ES-I3 (cell line): Measurements from ENCODE around the gene NLRP8.
"Not testable (repeated sequence)": the region's sequence is repeated elsewhere in the genome, so short reads cannot be mapped to it uniquely, and the experiment has no call there.

Experiments
- H3K36me3 ChIP-seq: 2 replicates; pipeline ENCODE4 v1.6.1; 2013; ENCODE audit warnings: mild to moderate bottlenecking, low read length, control low read depth, moderate library complexity; ENCODE audit not compliant: insufficient read depth
- H3K4me1 ChIP-seq: 2 replicates; pipeline ENCODE4 v1.6.1; 2013; ENCODE audit warnings: mild to moderate bottlenecking, control low read depth, low read length; ENCODE audit not compliant: insufficient read depth
- H3K9ac ChIP-seq: 2 replicates; pipeline ENCODE4 v1.6.1; 2013; ENCODE audit warnings: low read depth, mild to moderate bottlenecking, low read length, moderate library complexity
- H3K9me3 ChIP-seq: 2 replicates; pipeline ENCODE4 v1.6.1; 2013; ENCODE audit warnings: mild to moderate bottlenecking, low read length, moderate library complexity; ENCODE audit not compliant: control insufficient read depth, insufficient read depth

Gene NLRP8

GRCh38 chr19:55947532-55947931 lies at the start of gene NLRP8:
NLRP8 (plus strand) TSS chr19:55947832.
- Histone ChIP-seq H3K9me3 (no peaks in the 10 kb centered on the region), H3K36me3 (no peaks in the 10 kb centered on the region), H3K4me1 (no peaks in the 10 kb centered on the region), H3K9ac (no peak within 1 kb of the TSS)

- H3K36me3 ChIP-seq: no peaks in the 10 kb centered on the region
- no peaks in the 10 kb centered on the region for H3K4me1 ChIP-seq
- H3K9me3 ChIP-seq: no peaks in the 10 kb centered on the region
These were observed 48.7 kb upstream of the NLRP8 start for GRCh38 chr19:55898911-55899310.

GRCh38 chr19:55901369-55902079 lies 46.1 kb upstream of the NLRP8 start:
- no peak overlapping the region for H3K9ac ChIP-seq
- no peaks in the 10 kb centered on the region for H3K36me3 ChIP-seq
- no peaks in the 10 kb centered on the region for H3K4me1 ChIP-seq
- no peaks in the 10 kb centered on the region for H3K9me3 ChIP-seq

More at GRCh38 chr19:55898911-55899310, 48.7 kb upstream of the NLRP8 start:
- H3K9ac ChIP-seq: no peak overlapping the region

GRCh38 chr19:55902080-55902751 lies 45.4 kb upstream of the NLRP8 start:
- Histone ChIP-seq H3K4me1 (no peaks in the 10 kb centered on the region), H3K9ac (no peak overlapping the region), H3K9me3 (no peaks in the 10 kb centered on the region), H3K36me3 (no peaks in the 10 kb centered on the region)

- Histone ChIP-seq H3K9ac (no peak overlapping the region), H3K9me3 (no peaks in the 10 kb centered on the region), H3K4me1 (no peaks in the 10 kb centered on the region), H3K36me3 (no peaks in the 10 kb centered on the region)
These were observed 40.3 kb upstream of the NLRP8 start for GRCh38 chr19:55907286-55907685.

GRCh38 chr19:55907746-55908145 lies 39.9 kb upstream of the NLRP8 start:
- Histone ChIP-seq H3K9ac (no peak overlapping the region), H3K9me3 (no peaks in the 10 kb centered on the region), H3K36me3 (no peaks in the 10 kb centered on the region), H3K4me1 (no peaks in the 10 kb centered on the region)

- H3K9me3 ChIP-seq: no peaks in the 10 kb centered on the region
These were observed 37.8 kb upstream of the NLRP8 start for GRCh38 chr19:55909801-55910200.

GRCh38 chr19:55912916-55913315 lies 34.7 kb upstream of the NLRP8 start:
- H3K36me3 ChIP-seq: no peaks in the 10 kb centered on the region
- H3K9me3 ChIP-seq: no peaks in the 10 kb centered on the region
- H3K4me1 ChIP-seq: no peaks in the 10 kb centered on the region
- no peak overlapping the region for H3K9ac ChIP-seq

More at GRCh38 chr19:55909801-55910200, 37.8 kb upstream of the NLRP8 start:
- H3K9ac ChIP-seq: no peak overlapping the region
- no peaks in the 10 kb centered on the region for H3K36me3 ChIP-seq
- H3K4me1 ChIP-seq: no peaks in the 10 kb centered on the region

GRCh38 chr19:55913643-55914268 lies 33.9 kb upstream of the NLRP8 start:
- H3K4me1 ChIP-seq: no peaks in the 10 kb centered on the region
- H3K9me3 ChIP-seq: no peaks in the 10 kb centered on the region
- H3K9ac ChIP-seq: no peak overlapping the region

GRCh38 chr19:55923556-55923955 lies 24.1 kb upstream of the NLRP8 start:
- Histone ChIP-seq H3K9ac (no peak overlapping the region), H3K36me3 (no peaks in the 10 kb centered on the region), H3K4me1 (no peaks in the 10 kb centered on the region), H3K9me3 (no peaks in the 10 kb centered on the region)

More at GRCh38 chr19:55913643-55914268, 33.9 kb upstream of the NLRP8 start:
- H3K36me3 ChIP-seq: no peaks in the 10 kb centered on the region

GRCh38 chr19:55927991-55928390 lies 19.6 kb upstream of the NLRP8 start:
- H3K4me1 ChIP-seq: no peaks in the 10 kb centered on the region
- no peaks in the 10 kb centered on the region for H3K9me3 ChIP-seq
- H3K9ac ChIP-seq: no peak overlapping the region
- no peaks in the 10 kb centered on the region for H3K36me3 ChIP-seq

GRCh38 chr19:55929258-55929657 lies 18.4 kb upstream of the NLRP8 start:
- H3K9me3 ChIP-seq, H3K4me1 ChIP-seq, H3K9ac ChIP-seq, H3K36me3 ChIP-seq: not testable (repeated sequence)

GRCh38 chr19:55930996-55931515 lies 16.6 kb upstream of the NLRP8 start:
- Histone ChIP-seq H3K36me3 (no peaks in the 10 kb centered on the region), H3K9me3 (no peaks in the 10 kb centered on the region), H3K4me1 (no peaks in the 10 kb centered on the region), H3K9ac (no peak overlapping the region)

GRCh38 chr19:55931936-55932386 lies 15.7 kb upstream of the NLRP8 start, which contains the start of gene NLRP13:
NLRP13 (minus strand) TSS chr19:55932336; CDS start chr19:55932311, 25 bp downstream.
- Histone ChIP-seq H3K9me3 (no peaks in the 10 kb centered on the region), H3K36me3 (no peaks in the 10 kb centered on the region), H3K9ac (no peak within 1 kb of the TSS), H3K4me1 (no peaks in the 10 kb centered on the region)
